ENCODE data around the gene YTHDC1. TPM values are rescaled to one million over a fixed set of nuclear protein-coding genes. Genes with fewer than 3 reads are reported as not detected.

The YTHDC1 gene
- polyA plus RNA-seq, 2 of the 4 experiments (the other 2 are of a cell fraction): 47.0 to 53.4 TPM

- Histone ChIP-seq H3K4me1 (peaks cover 41% of the 10 kb centered on the region), H3K4me2 (peak overlapping the region; percentile 81), H3K9me3 (no peaks in the 10 kb centered on the region), H3K27ac (no peak overlapping the region), H3K4me3 (peak overlapping the region; percentile 91)
- DNase-seq (ENCODE audit: low read depth in 1 of 2, low spot score in 1 of 2) (no peak), FAIRE-seq (no peak), ATAC-seq (no peak)
- no peak for TF ChIP-seq MAX (IDR thresholded peaks at IDR 0.05)
- TF ChIP-seq FOXS1 (CRISPR knock-in tag; IDR thresholded peaks at IDR 0.05): no peak
- TF ChIP-seq GATA3 (IDR thresholded peaks at IDR 0.05; ENCODE audit: borderline replicate concordance): no peak
- TF ChIP-seq FOSB (CRISPR knock-in tag; IDR thresholded peaks at IDR 0.05): no peak
- no peak for TF ChIP-seq USF2 (IDR thresholded peaks at IDR 0.05)
- no peak for TF ChIP-seq NPAS2 (CRISPR knock-in tag; IDR thresholded peaks at IDR 0.05; ENCODE audit: borderline replicate concordance)
- TF ChIP-seq KDM5A (IDR thresholded peaks at IDR 0.05): no peak
- 9% methylated on average over 5 of the region's 5 CpGs for WGBS (ENCODE audit: missing lambda C conversion rate)
- ChIA-PET POLR2A (no interaction called here), CTCF (interaction anchor here (2.8 kb wide), 1 partner anchor 28 kb away, joined by 11 read pairs; no protein-coding TSS in a partner anchor)
Observed at GRCh38 chr4:68347845-68348244, 2.0 kb downstream of the YTHDC1 start.

GRCh38 chr4:68346461-68346860 is 3.4 kb downstream of the YTHDC1 start:
- Histone ChIP-seq H3K4me1 (peaks cover 54% of the 10 kb centered on the region), H3K9me3 (no peaks in the 10 kb centered on the region), H3K4me3 (peak overlapping the region; percentile 3; the same call in 1 of the 3 replicates), H3K27ac (peak overlapping the region in 1 of 2 experiments; percentile 57; a peak in 2 of 6 replicates), H3K4me2 (peak overlapping the region; percentile 81)
- TF ChIP-seq FOSL2 (IDR thresholded peaks at IDR 0.05) (peak; percentile 40; the same call in 1 of the 2 replicates), FOSL2 (CRISPR knock-in tag; IDR thresholded peaks at IDR 0.05) (peak; percentile 78), JUNB (IDR thresholded peaks at IDR 0.05) (peak; percentile 29; the same call in 1 of the 2 replicates), CEBPB (IDR thresholded peaks at IDR 0.05) (peak in 1 of 2 experiments; percentile 36; a peak in 1 of 4 replicates), POLR2A (IDR thresholded peaks at IDR 0.05; ENCODE audit: low read length) (no peak), ZNF302 (CRISPR knock-in tag; IDR thresholded peaks at IDR 0.05) (no peak)
- 0 out of 6 replicates have a peak, but pooled peaks of 1 of the 2 experiments have one; percentile 9 for ATAC-seq
- CTCF ChIA-PET: interaction anchor here (2.8 kb wide), 1 partner anchor 30 kb away, joined by 11 read pairs; no protein-coding TSS in a partner anchor
- DNase-seq (ENCODE audit: low read depth in 1 of 2, low spot score in 1 of 2): peak; percentile 27 to 34
- POLR2A ChIA-PET: no interaction called here
- FAIRE-seq: no peak
- 11% methylated on average over 3 of the region's 3 CpGs for WGBS (ENCODE audit: missing lambda C conversion rate)

- POLR2A ChIA-PET: no interaction called here
- TF ChIP-seq RCOR1 (IDR thresholded peaks at IDR 0.05; ENCODE audit: low read depth, low read length) (no peak), REST (IDR thresholded peaks at IDR 0.05) (no peak), BCL3 (IDR thresholded peaks at IDR 0.05) (no peak), RARB (CRISPR knock-in tag; IDR thresholded peaks at IDR 0.05) (no peak), CHD4 (IDR thresholded peaks at IDR 0.05; ENCODE audit: borderline replicate concordance) (no peak), POLR2AphosphoS2 (conservative IDR thresholded peaks at IDR 0.05; ENCODE audit: low read length) (no peak), ESRRA (IDR thresholded peaks at IDR 0.05; ENCODE audit: borderline replicate concordance, low read length) (no peak), FOSB (CRISPR knock-in tag; IDR thresholded peaks at IDR 0.05) (no peak), KDM5A (IDR thresholded peaks at IDR 0.05) (no peak), MAX (IDR thresholded peaks at IDR 0.05) (no peak), GATA3 (IDR thresholded peaks at IDR 0.05; ENCODE audit: borderline replicate concordance) (no peak)
- ATAC-seq (no peak), DNase-seq (ENCODE audit: low read depth in 1 of 2, low spot score in 1 of 2) (no peak), FAIRE-seq (no peak)
- CTCF ChIA-PET: interaction anchor here (1.4 to 3.0 kb wide), 2 partner anchors 16 to 31 kb away, joined by 3 to 19 read pairs; no protein-coding TSS in a partner anchor
- Histone ChIP-seq H3K4me3 (no peak overlapping the region), H3K4me2 (peak overlapping the region; percentile 3; the same call in 1 of the 3 replicates), H3K4me1 (peaks cover 69% of the 10 kb centered on the region), H3K27ac (no peak overlapping the region), H3K9me3 (no peaks in the 10 kb centered on the region)
- WGBS (ENCODE audit: missing lambda C conversion rate): 99% methylated on average over 5 of the region's 5 CpGs
Observed at GRCh38 chr4:68344785-68345184, 5.1 kb downstream of the YTHDC1 start.
